Stimulated activated CD4-positive, alpha-beta T cell treated with anti-CD3 and anti-CD28 coated beads, Interleukin-2, amount 100 ng/mL, for 24 hours (primary cell): Measurements from ENCODE around the gene ZNF839.
"Not testable (repeated sequence)": the region's sequence is repeated elsewhere in the genome, so short reads cannot be mapped to it uniquely, and the experiment has no call there.

ENCODE experiments used
- DNase-seq, 2 donors: peaks; one replicate each; pipeline ENCODE4 v3.0.0-alpha.2; 2020

ZNF839 gene

DNA sequence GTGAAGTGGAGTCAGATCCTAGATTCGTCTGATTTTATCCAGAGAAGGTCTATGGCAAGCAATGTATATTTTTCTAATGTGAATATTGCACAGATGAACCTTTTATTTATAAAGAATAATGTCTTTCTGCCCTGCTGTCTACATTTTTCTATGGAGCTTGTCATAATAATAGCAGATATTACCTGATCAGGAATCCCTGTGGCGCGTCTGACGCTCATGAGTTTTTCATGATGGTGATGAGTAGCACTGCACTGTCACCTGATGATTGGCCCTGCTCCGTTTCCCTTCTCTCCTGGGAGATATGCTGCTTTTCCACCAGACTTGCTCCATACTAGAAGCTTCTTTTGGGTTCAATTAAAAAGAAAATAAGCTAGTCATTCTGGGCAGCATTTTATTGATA is 22.7 kb downstream of the ZNF839 start:
- DNase-seq: no peak

GRCh38 chr14:102344084-102344483 is 24.5 kb downstream of the ZNF839 start:
- DNase-seq: no peak

GRCh38 chr14:102344485-102344884 is 24.9 kb downstream of the ZNF839 start:
- no peak for DNase-seq

DNA sequence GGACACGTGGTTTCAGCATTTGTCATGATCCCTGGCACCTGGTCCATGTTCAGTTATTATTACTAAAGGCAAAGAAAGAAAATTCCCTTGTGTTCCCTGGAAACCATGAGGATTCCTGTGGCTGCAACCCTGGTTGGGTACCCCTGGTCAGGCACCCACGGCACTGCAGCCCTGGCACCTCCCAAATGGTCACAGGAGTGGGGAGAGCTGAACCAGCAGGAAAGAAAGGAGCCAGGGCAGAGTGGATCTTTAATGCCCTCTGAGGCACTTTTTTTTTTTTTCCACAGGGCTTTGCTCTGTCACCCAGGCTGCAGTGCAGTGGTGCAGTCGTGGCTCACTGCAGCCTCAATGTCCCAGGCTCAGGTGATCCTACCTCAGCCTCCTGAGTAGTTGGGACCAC is 25.7 kb downstream of the ZNF839 start:
- no peak for DNase-seq

DNA sequence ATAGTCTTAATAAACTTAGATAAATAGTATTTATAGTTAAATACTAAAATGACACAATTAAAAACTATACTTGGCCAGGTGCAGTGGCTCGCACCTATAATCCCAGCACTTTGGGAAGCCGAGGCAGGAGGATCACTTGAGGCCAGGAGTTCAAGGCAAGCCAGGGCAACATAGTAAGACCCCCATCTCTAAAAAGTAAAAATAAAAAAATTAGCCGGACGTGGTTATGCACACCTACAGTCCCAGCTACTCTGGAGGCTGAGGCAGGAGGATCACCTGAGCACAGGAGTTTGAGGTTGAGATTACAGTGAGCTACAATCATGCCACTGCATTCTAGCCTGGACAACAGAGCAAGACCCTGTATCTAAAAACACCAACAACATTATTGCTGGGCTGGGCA is 27.1 kb downstream of the ZNF839 start:
- DNase-seq: no peak

DNA sequence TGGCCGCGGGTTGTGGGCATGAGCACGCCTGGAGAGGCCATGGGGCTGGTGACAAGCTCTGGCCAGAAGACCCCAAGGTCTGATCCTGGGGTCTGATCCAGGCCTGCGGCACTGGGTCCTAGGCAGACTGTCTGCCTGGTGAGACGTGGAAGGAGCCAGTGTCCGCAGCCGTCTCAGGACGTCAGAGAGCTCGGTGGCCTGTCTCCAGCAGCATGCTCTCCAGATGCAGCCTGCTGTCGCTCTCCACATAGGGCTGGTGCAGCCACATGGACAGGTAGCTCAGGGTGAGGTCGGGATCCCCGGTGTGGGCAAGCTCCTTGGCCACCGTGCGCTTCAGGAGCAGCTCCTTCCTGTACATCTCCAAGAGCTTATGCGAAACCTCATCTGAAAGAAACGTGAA is 28.8 kb downstream of the ZNF839 start:
- no peak for DNase-seq

DNA sequence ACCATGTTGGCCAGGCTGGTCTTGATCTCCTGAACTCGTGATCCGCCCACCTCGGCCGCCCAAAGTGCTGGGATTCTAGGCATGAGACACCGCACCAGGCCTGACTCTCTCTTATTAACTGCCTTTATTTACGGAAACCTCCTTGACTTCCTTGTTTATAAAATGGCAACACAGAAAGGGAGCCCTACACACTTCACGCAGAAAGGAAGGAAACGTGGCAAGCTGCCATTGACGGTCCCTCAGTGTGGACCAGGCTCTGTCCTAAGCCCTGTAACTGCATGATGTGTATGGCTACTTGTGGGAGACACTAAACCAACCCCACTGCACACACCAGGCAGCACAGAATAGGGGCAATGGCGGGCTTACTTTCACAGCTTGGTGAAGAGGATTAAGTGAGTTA is 31.5 kb downstream of the ZNF839 start:
- no peak for DNase-seq

GRCh38 chr14:102351593-102351992 is 32.0 kb downstream of the ZNF839 start:
- DNase-seq: not testable (repeated sequence)

- DNase-seq: no peak
Observed at GRCh38 chr14:102352213-102352612, 32.7 kb downstream of the ZNF839 start.

DNA sequence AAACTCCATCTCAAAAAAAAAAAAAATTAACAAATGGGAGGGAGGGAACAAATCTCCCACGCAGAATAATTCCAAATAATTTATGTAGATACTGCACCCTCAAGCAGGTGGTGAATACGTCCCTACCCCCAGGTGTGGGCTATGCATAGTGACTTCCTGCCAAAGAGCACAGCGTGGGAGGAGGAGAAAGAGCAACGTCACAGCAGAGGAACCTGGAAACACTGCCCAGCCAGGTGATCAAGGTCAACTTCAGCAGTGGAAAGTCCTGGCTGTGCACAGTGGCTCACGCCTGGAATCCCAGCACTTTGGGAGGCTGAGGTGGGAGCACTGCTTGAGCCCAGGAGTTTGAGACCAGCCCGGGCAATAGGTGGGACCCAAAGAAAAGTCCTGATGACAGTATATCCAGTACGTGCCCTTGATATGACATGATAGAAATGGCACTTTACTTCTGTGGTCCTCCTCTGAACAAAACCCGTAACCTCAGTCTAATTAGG is 33.6 kb downstream of the ZNF839 start:
- no peak for DNase-seq

DNA sequence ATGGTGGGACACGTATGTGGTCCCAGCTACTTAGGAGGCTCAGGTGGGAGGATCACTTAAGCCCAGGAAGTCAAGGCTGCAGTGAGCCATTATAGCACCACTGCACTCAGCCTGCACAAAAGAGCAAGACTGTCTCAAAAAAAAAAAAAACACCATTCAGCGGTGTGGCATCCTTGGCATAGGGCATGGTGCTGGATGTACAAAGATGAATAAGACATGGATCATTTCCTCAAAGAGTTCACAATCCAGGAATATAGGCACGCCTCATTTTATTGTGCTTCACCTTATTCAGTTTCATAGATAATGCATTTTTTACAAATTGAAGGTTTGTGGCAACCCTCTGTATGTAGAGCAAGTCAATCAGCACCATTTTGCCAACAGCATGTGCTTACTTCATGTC is 36.7 kb downstream of the ZNF839 start:
- no peak for DNase-seq

- no peak for DNase-seq
Observed at GRCh38 chr14:102359341-102359740, 39.8 kb downstream of the ZNF839 start.

- DNase-seq: no peak
Observed at GRCh38 chr14:102360388-102360787, 40.8 kb downstream of the ZNF839 start.

DNA sequence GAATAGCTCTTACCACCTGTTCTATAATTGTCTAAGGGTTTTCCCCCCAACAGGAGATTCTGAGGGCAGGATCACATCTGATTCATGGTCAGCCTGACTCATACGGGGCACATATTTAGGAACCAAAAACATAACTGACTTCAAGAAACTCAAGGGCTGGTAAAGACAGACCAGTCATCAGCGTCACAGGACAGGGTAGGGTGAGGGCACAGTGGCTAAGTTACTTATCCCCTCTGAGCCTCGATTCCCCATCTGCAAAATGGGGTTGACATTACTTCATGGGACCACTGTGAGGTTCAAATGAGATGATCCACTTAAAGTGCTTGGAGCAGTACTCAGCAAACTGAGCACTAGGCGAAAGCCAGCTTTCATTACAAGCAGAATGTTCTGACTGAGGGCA is 42.5 kb downstream of the ZNF839 start:
- DNase-seq: peak; percentile 57 to 68

DNA sequence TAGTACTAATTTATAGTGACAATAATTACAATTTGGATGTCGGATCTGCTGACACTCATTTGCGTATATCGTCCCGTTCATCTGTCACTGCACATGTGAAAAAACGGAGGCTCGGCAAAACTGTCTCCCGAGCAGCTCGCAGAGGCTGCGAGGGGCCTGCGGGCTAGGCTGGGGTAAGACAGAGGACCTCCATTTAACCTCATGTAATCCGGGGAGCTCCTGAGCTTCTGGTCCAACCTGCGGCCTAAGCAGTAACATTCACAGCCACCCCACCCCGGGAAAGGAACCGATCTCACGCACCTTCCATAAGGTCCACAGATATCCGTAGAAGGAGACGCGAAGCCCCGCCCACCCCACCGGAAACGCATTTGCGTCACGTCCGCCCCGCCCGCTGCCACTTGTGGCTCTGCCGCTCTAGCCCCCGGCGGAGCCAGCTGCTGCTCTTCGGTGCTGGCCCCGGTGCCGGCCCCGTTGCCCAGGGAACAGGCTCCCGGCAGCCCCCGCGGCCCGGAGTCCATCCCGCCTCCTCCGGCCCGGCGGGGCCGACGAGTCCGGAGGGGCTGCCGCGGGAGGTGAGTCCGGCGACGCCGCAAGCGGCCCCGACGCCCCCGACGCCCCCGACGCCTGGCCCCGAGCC is 43.1 kb downstream of the ZNF839 start, which contains the start of the genes CINP and TECPR2:
CINP (minus strand) TSS at position 346 of the 637 bp plus-strand sequence; CDS start at position 307, 39 bp downstream.
TECPR2 (plus strand) TSS at position 397 of the 637 bp plus-strand sequence. CDS start 13,781 bp downstream, outside the sequence.
- peak; percentile 97 to 99 for DNase-seq

DNA sequence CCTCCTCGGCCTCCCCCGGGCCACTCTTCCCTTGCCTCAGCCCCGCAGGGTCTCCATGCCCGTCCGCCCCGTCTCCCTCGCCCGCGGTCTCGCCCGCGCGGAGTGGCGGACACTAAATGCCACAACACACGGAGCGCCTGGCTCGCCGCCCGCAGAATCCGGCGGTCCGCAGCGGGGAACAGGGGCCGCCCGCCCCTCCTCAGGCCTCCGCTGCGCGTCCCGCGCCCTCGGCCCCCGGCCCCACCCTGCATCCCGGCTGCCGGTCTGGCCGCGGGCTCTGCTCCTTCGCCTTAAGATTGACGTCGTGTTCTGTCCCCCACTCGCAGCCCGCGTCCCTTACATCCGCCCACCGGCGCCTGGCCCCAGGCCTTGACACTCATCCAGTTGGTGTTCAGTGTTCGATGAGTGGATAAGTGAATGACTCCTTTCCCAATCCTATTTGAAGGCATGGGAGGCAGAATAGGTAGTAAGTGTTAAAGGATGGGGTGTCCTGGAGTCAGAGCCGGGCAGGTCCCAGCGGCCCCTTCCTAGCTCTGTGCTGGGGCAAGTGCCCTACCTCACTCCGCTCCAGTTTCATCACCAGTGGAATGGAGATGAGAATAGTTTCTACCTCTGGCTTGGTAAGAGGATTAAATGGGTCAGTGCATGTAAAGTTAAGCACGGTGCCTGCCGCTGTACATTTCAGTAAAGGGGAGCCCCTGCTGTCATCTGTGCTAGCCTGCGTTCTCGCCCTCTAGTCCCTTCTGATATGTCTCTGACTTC is 43.8 kb downstream of the ZNF839 start:
- DNase-seq: peak; percentile 40 to 44

- no peak for DNase-seq
Observed at GRCh38 chr14:102370305-102370809, 50.8 kb downstream of the ZNF839 start.

DNA sequence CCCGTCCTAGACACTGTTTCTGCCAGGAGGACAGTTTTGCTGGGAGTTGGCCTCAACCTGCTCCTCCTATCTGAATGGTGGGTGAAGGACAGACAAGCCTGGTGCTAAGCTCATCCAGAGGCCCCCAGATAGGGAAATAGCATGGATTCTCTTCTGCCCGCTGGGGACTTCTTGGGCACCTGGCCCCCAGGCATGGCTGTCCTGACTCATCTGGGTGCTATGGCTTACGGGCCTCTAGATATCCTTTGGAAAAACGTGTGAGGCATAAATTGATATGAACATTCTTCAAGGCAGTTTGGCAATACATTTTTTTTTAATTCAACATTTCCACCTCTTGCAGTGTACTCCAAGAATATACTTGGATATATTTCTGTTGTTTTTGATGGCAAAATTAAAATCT is 51.8 kb downstream of the ZNF839 start:
- DNase-seq: no peak

DNA sequence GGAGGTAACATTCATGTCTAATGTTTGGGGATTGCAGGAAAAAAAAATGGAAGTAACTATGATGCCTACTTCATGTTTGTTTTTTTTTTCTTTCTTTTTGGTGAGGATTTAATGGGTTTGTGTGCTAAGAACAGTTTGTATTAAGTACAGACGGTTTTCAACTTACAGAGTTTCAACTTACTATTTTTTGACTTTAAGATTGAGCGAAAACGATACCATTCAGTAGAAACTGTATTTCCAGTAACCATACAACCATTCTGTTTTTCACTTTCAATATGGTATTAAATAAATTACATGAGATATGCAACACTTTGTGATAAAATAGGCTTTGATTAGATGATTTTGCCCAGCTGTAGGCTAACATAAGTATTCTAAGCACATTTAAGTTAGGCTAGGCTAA is 53.6 kb downstream of the ZNF839 start:
- DNase-seq: no peak

- no peak for DNase-seq
Observed at GRCh38 chr14:102374264-102374663, 54.7 kb downstream of the ZNF839 start.

- DNase-seq: peak in 1 of 2 donors; percentile 23
Observed at GRCh38 chr14:102375119-102375518, 55.6 kb downstream of the ZNF839 start.

DNA sequence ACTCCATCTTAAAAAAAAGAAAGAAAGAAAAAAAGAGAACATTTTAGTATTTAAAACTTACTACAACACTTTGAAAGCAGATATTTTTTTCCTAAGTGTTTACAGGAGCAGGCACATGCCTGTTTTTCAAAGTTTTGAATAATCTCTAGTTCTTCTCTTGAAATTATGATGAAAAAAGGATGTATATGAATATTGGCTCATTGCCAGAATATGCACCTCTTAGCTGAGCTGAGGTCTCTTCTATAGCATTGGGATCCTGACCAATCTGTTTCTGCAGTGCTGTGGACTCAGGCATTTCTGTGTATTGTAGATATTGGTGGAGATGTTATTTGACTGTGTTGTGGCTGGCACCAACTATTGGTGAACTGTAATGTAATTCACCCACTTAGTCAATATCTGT is 58.1 kb downstream of the ZNF839 start:
- DNase-seq: no peak

DNA sequence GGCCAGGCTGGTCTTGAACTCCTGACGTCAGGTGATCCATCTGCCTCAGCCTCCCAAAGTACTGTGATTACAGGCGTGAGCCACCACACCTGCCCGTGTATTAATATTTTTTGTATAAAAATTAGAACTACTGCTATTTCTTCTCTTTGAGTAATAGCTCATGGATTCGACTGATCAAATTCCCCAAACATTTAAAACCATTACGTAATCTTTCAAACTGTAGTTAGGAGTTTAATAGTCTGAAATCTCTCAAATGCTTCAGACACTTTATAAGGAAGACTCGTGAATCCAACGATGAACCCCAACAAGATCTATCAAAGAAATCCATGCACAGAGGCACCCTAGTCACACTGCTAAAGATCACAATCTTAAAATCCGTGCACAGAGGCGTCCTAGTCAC is 59.3 kb downstream of the ZNF839 start:
- DNase-seq: no peak

- DNase-seq: no peak
Observed at GRCh38 chr14:102387086-102387485, 67.5 kb downstream of the ZNF839 start.
